SK-N-SH (cell line): ENCODE data around the gene CRTC2.

ENCODE experiments used
- TAF1 ChIP-seq: IDR thresholded peaks from 2 replicates; pipeline ENCODE4 v1.6.1; 2012; ENCODE audit warnings: low read depth, mild to moderate bottlenecking, low read length, moderate library complexity, borderline replicate concordance
- YY1 ChIP-seq: IDR thresholded peaks from 2 replicates; pipeline ENCODE4 v1.4.0; 2012; ENCODE audit warnings: low read depth, mild to moderate bottlenecking
- TF ChIP-seq, protein P1 (sequence below): fragments of 200-600 bp; sonication (generic); IDR thresholded peaks from 2 replicates; pipeline ENCODE4 v1.6.1; 2017; ENCODE audit warnings: antibody characterized with exemption, mild to moderate bottlenecking, moderate library complexity

DNA sequence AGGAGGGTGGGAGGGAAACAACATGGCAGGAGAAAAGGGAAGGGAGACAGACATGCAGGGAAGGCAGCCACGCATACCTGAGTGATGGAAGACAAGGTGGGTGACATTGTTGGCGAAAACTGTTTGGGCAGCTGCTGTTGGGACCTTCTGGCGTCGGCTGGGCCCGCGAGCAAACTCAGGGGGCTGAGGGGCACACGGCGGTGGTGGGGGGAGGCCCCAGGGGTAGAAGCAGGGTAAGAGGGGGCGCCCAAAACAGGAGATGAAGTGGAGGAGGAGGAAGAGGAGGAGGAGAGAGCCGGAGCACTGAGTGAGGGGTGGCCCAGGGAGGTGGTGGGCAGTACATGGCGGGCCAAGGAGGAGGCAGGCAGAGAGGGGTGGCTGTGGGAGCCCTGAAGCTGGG lies 7.2 kb downstream of the CRTC2 start:
- no peak for TF ChIP-seq YY1
- TF ChIP-seq, protein P1, sequence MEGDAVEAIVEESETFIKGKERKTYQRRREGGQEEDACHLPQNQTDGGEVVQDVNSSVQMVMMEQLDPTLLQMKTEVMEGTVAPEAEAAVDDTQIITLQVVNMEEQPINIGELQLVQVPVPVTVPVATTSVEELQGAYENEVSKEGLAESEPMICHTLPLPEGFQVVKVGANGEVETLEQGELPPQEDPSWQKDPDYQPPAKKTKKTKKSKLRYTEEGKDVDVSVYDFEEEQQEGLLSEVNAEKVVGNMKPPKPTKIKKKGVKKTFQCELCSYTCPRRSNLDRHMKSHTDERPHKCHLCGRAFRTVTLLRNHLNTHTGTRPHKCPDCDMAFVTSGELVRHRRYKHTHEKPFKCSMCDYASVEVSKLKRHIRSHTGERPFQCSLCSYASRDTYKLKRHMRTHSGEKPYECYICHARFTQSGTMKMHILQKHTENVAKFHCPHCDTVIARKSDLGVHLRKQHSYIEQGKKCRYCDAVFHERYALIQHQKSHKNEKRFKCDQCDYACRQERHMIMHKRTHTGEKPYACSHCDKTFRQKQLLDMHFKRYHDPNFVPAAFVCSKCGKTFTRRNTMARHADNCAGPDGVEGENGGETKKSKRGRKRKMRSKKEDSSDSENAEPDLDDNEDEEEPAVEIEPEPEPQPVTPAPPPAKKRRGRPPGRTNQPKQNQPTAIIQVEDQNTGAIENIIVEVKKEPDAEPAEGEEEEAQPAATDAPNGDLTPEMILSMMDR: no peak
- no peak for TF ChIP-seq TAF1
